Raji (cell line): ENCODE data around the gene HBP1.

Experiments used
- POLR2A ChIP-seq: IDR thresholded peaks from 2 replicates; pipeline ENCODE4 v1.6.1; 2011; ENCODE audit warnings: low read depth, low read length, control low read depth; ENCODE audit not compliant: insufficient read depth

HBP1 gene

GRCh38 chr7:107201795-107202450 is 33.1 kb downstream of the HBP1 start:
- no peak for TF ChIP-seq POLR2A

- no peak for TF ChIP-seq POLR2A
Observed at GRCh38 chr7:107203607-107204006, 34.8 kb downstream of the HBP1 start.

- no peak for TF ChIP-seq POLR2A
Observed at GRCh38 chr7:107206136-107206535, 37.3 kb downstream of the HBP1 start.

- TF ChIP-seq POLR2A: no peak
Observed at GRCh38 chr7:107206706-107207105, 37.9 kb downstream of the HBP1 start.

- TF ChIP-seq POLR2A: no peak
Observed at GRCh38 chr7:107207459-107207858, 38.7 kb downstream of the HBP1 start.

GRCh38 chr7:107208024-107208521 is 39.3 kb downstream of the HBP1 start:
- TF ChIP-seq POLR2A: no peak

- no peak for TF ChIP-seq POLR2A
Observed at GRCh38 chr7:107208563-107208962, 39.8 kb downstream of the HBP1 start.

- no peak for TF ChIP-seq POLR2A
Observed at GRCh38 chr7:107209565-107209964, 40.8 kb downstream of the HBP1 start.

GRCh38 chr7:107210400-107210799 is 41.6 kb downstream of the HBP1 start:
- TF ChIP-seq POLR2A: no peak

- no peak for TF ChIP-seq POLR2A
Observed at GRCh38 chr7:107212725-107213124, 43.9 kb downstream of the HBP1 start.

GRCh38 chr7:107213193-107213788 is 44.5 kb downstream of the HBP1 start:
- no peak for TF ChIP-seq POLR2A

GRCh38 chr7:107213945-107214344 is 45.1 kb downstream of the HBP1 start:
- no peak for TF ChIP-seq POLR2A

- TF ChIP-seq POLR2A: no peak
Observed at GRCh38 chr7:107219563-107220244, 50.9 kb downstream of the HBP1 start.

GRCh38 chr7:107220356-107220755 is 51.6 kb downstream of the HBP1 start:
- TF ChIP-seq POLR2A: no peak

GRCh38 chr7:107224374-107225223 is 55.8 kb downstream of the HBP1 start:
- TF ChIP-seq POLR2A: no peak
